MM.1S (cell line): ENCODE data around the gene NCEH1.

ENCODE experiments used
- CTCF ChIP-seq: fragments of 300-600 bp; sonication (generic); IDR thresholded peaks from 2 replicates; pipeline ENCODE4 v1.5.1; 2016; ENCODE audit warnings: antibody characterized with exemption, low read length, mixed read lengths
- EZH2phosphoT487 ChIP-seq: fragments of 300-600 bp; sonication (generic); IDR thresholded peaks from 2 replicates; pipeline ENCODE4 v1.6.1; 2018; ENCODE audit warnings: antibody characterized with exemption, low read length

GRCh38 chr3:172624999-172625398 lies 85.9 kb downstream of the NCEH1 start:
- no peak for TF ChIP-seq CTCF
- TF ChIP-seq EZH2phosphoT487, result no peak
